Cardiac fibroblast (primary cell): ENCODE measurements around the gene TTC16.
A peak's percentile ranks its signal among the peaks of the same experiment; 100 is the strongest.

Source experiments
- DNase-seq, 2 donors: peaks; one replicate each; pipeline versions ENCODE4 v3.0.0 to v3.0.0-alpha.2; 2010; ENCODE audit warnings: low read depth in 2 of 2
- H3K4me3 ChIP-seq, 2 donors: replicated peaks in 1 of 2; 1 replicate in 1 of 2; 2 replicates in 1 of 2; pipeline ENCODE4 v1.5.1; 2011; ENCODE audit warnings: low read depth in 2 of 2, low read length in 2 of 2, mild to moderate bottlenecking in 2 of 2, moderate library complexity in 1 of 2
- TF ChIP-seq, protein P1 (sequence below): IDR thresholded peaks from one replicate; pipeline ENCODE4 v1.5.1; 2011; ENCODE audit warnings: low read depth, mild to moderate bottlenecking, low read length, inconsistent platforms

TTC16 gene

DNA sequence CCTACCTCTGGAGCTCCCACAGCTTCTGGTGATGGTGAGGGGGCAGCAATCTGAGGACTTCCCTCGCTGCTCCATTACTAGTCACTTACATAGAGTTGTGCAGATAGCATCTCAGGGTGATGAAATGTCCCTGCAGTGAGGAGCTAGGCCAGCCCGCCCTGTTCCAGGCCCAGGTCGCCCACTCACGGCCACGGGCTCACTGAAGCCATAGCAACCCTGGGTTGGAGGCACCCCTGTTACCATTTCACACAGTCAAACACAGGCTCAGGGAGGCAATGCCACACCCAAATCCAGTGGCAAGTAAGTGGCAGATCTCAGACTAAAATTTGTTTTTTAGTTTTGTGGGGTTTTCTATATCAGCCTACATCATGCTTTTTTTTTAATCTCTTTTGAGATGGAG lies 43.0 kb downstream of the TTC16 start:
- TF ChIP-seq, protein P1, sequence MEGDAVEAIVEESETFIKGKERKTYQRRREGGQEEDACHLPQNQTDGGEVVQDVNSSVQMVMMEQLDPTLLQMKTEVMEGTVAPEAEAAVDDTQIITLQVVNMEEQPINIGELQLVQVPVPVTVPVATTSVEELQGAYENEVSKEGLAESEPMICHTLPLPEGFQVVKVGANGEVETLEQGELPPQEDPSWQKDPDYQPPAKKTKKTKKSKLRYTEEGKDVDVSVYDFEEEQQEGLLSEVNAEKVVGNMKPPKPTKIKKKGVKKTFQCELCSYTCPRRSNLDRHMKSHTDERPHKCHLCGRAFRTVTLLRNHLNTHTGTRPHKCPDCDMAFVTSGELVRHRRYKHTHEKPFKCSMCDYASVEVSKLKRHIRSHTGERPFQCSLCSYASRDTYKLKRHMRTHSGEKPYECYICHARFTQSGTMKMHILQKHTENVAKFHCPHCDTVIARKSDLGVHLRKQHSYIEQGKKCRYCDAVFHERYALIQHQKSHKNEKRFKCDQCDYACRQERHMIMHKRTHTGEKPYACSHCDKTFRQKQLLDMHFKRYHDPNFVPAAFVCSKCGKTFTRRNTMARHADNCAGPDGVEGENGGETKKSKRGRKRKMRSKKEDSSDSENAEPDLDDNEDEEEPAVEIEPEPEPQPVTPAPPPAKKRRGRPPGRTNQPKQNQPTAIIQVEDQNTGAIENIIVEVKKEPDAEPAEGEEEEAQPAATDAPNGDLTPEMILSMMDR = no peak
- DNase-seq = no peak
- H3K4me3 ChIP-seq = no peak overlapping the region

DNA sequence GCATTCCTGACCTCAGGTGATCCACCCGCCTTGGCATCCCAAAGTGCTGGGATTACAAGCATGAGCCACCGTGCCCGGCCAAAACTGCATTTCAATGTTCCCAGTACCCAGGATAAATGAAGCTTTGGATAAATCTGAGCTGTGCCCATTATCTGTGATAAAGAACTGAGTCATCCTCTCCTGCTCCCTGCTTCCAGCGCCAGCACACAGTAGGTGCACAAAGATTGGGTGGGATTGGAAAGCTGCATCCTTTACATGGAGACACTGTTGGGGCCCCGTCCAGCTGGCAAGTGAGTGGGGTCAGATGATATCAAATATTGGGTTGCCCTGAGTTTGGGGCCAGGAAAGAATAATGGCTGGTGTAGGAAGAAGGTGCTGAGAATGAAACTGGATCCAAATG lies 45.2 kb downstream of the TTC16 start:
- TF ChIP-seq, protein P1 = no peak

DNA sequence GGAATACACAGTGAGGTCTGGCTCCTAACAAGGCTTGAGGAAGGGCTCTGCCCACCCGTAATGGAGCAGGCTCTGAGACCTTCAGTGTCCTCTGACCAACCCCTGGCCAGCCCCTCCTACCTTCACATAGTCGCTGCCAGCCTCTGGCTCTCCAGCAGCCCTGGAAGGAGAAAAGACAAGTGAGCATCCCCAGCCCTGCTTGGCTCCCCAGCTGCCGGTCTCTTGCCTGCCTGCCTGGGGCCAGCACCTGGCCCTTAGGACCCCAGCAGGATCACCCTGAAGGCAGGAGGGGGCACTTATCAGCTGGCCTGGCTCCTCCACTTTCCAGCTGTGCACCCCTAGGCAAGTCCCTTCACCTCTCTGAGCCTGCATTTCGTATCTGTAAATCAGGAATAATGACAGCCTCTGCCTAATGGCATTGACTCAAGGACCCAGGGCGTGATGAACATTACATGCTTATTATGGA lies 45.6 kb downstream of the TTC16 start:
- H3K4me3 ChIP-seq = no peak overlapping the region
- TF ChIP-seq, protein P1 = no peak
- DNase-seq = no peak

More for the DNA sequence above, 45.2 kb downstream of the TTC16 start:
- no peak for DNase-seq
- H3K4me3 ChIP-seq = no peak overlapping the region

DNA sequence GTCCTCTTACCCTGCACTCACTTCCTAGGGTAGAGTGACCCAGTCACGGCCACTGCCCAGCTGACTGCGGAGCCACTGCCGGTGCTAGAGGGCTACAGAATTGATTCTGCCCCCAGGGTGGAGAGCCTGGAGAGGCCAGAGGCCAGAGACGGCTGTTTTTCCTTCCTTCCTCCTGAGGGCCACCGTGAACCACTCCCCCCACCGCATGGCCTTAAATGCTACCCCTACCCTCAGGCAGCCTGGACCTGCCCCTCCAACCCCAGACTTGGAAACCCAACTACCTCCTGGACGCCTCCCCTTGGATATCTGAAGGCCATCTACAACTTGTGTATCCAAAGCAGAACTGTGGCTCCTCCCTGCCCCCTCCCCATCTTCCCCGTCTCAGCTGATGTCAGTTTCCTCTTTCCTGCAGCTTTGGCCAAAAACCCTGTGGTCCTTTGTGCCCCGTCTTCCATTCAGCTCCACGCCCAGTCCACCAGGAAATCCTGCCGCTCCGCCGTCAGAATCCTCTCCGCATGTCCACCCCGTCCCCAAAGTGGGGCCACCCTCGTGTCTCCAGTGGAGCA lies 46.3 kb downstream of the TTC16 start:
- no peak for DNase-seq
- TF ChIP-seq, protein P1 = no peak
- H3K4me3 ChIP-seq = no peak overlapping the region

DNA sequence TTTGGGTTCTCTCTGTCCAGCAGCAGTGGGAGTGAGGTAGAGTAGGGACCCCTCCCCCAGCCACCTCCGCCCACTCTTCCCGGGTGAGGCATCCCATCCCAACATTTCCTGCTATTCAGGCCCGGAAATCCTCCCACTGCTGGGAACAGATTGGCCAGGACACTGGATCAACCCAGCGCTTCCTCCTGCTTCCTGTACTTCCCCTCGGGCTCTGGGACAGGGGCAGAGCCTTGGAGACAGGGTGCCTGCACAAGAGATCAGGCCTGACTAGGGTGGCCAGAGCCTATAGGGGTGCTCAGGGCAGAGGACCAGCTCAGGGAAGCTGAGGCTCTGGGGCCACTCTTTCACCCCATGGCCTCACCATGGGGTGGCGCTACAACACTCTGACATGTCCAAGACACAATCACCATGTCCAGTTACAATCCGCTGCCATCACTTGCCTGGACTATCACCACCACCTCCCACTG lies 48.1 kb downstream of the TTC16 start:
- no peak overlapping the region for H3K4me3 ChIP-seq
- TF ChIP-seq, protein P1 = peak; percentile 34
- DNase-seq = peak; percentile 36 to 70

DNA sequence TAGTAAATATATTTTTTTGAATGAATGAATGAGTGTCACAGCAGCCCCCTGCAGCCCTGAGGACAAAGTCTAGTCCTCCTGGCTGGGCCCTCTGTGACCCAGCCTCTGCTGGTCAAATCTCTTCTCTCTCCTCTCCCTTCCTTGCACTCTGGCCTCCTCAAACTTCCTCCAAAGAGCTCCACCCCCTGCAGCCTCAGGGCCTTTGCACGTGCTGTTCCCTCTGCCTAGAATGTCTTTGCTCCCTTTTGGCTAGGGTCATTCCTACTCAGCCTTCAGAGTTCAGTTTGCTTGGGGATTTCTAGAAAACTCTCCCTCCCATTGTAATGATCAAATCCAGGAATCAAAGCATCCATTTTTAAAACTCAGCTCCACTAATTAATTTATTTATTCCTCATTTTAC lies 49.5 kb downstream of the TTC16 start:
- H3K4me3 ChIP-seq = no peak overlapping the region
- TF ChIP-seq, protein P1 = no peak
- no peak for DNase-seq

DNA sequence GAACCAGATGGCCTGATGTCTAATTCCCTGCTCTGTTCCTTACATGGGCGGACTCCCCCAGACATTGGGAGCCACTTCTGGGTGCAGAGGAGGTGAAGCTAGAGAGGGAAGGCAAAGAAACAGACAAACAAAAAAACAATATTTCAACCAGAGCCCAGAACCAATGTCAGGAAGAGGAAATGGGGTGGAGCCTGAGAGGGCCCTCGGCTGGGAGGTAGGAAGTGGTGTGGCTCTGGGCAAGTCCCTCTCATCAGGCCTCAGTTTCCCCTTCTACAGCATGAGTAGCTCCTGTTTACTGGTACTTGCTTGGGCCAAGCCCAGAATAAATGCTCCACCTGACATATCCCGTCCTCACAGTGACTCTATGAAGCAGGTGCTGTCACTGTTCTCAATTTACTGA lies 51.5 kb downstream of the TTC16 start:
- H3K4me3 ChIP-seq = no peak overlapping the region
- no peak for DNase-seq
- TF ChIP-seq, protein P1 = no peak
